HEK293 (cell line): ENCODE measurements around the gene COL24A1.

Source experiments
- ATF2 ChIP-seq: fragments of 450-650 bp; formaldehyde crosslinking; IDR thresholded peaks from 2 replicates; pipeline ENCODE4 v1.5.1; 2016; ENCODE audit warnings: missing biosample characterization, missing genetic modification characterization, low read depth
- CTCF ChIP-seq: fragments of 450-650 bp; formaldehyde crosslinking; IDR thresholded peaks from 2 replicates; pipeline ENCODE4 v1.5.1; 2016; ENCODE audit warnings: missing biosample characterization, missing genetic modification characterization
- MYNN ChIP-seq: fragments of 450-650 bp; formaldehyde crosslinking; IDR thresholded peaks from 2 replicates; pipeline ENCODE4 v1.5.1; 2016; ENCODE audit warnings: missing biosample characterization, missing genetic modification characterization, borderline replicate concordance
- PBX3 ChIP-seq: sonication (generic); formaldehyde crosslinking; IDR thresholded peaks from 2 replicates; pipeline ENCODE4 v1.8.1; 2022; ENCODE audit warnings: mild to moderate bottlenecking, moderate library complexity, missing genetic modification reagents
- TCF7L2 ChIP-seq: IDR thresholded peaks from 2 replicates; pipeline ENCODE4 v1.6.1; 2011; ENCODE audit warnings: low read depth, mild to moderate bottlenecking, inconsistent platforms, low read length, moderate library complexity, borderline replicate concordance
- ZNF274 ChIP-seq, 2 experiments: fragments of 200-500 bp in 1 of 2; fragments of 450-650 bp in 1 of 2; sonication (Bioruptor generic) in 1 of 2; formaldehyde crosslinking in 1 of 2; IDR thresholded peaks; 2 replicates each; pipeline versions ENCODE4 v1.5.1 to v1.6.1; 2014 to 2016; ENCODE audit warnings: borderline replicate concordance in 1 of 2, inconsistent platforms in 1 of 2, low read length in 1 of 2, missing biosample characterization in 1 of 2, missing genetic modification characterization in 1 of 2
- ZNF549 ChIP-seq: fragments of 450-650 bp; IDR thresholded peaks from 2 replicates; pipeline ENCODE4 v1.5.1; 2018; ENCODE audit warnings: missing biosample characterization, missing genetic modification characterization, mild to moderate bottlenecking, inconsistent platforms, moderate library complexity
- ZNF629 ChIP-seq: fragments of 450-650 bp; formaldehyde crosslinking; IDR thresholded peaks from 2 replicates; pipeline ENCODE4 v1.5.1; 2017; ENCODE audit warnings: missing biosample characterization, missing genetic modification characterization
- ZSCAN5A ChIP-seq: fragments of 450-650 bp; formaldehyde crosslinking; IDR thresholded peaks from 2 replicates; pipeline ENCODE4 v1.5.1; 2016; ENCODE audit warnings: missing biosample characterization, missing genetic modification characterization
- ZXDB ChIP-seq: fragments of 450-650 bp; formaldehyde crosslinking; IDR thresholded peaks from 2 replicates; pipeline ENCODE4 v1.5.1; 2016; ENCODE audit warnings: missing biosample characterization, missing genetic modification characterization

GRCh38 chr1:86030180-86030579 is 126.4 kb downstream of the COL24A1 start:
- TF ChIP-seq CTCF (no peak), ZNF629 (tag by site-specific recombination) (no peak), ZNF549 (no peak), ZNF274 (IDR thresholded peaks at IDR 0.05; ENCODE audit: low read length) (no peak), ZNF274 (tag by site-specific recombination; IDR thresholded peaks at IDR 0.05; ENCODE audit: borderline replicate concordance) (no peak), TCF7L2 (no peak), MYNN (no peak), ZXDB (tag by site-specific recombination) (no peak), ZSCAN5A (tag by site-specific recombination) (no peak), ATF2 (no peak), PBX3 (CRISPR knock-in tag) (no peak)
